Measurements from ENCODE around the gene COX7B. TPM values are rescaled to one million over a fixed set of nuclear protein-coding genes. Genes with fewer than 3 reads are reported as not detected.

The COX7B gene
- total and polyA plus RNA-seq, 10 donors, result 101 to 504 (median 156) TPM

DNA sequence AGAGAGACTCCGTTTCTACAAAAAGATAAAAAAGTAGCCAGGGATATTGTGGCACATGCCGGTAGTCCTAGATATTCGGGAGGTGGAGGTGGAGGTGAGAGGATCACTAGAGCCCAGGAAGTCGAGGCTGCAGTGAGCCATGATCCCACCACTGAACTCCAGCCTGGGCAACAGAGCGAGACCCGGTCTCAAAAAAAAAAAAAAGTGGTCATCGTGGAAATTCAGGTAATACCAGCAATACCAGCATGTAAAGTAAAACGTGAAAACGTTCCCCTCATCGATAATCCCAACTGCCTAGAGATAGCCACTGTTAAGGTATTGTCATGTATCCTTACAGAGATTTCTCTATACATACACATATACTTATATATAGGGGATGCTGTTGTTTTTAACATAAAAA, 5.6 kb upstream of the COX7B start:
- Histone ChIP-seq H3K9me3 (peaks cover 0 to 3% (median 0%) of the 10 kb centered on the region in 8 donors), H3K36me3 (no peaks in the 10 kb centered on the region), H3K4me3 (peak overlapping the region in 3 of 8 donors; percentile 47 to 70 (median 61)), H3K27me3 (replicated peaks in 1 of 7) (no peaks in the 10 kb centered on the region), H3K4me1 (peaks cover 5 to 42% (median 15%) of the 10 kb centered on the region in 6 donors), H3K27ac (peak overlapping the region in 4 of 8 donors; percentile 93 to 97 (median 95))
- TF ChIP-seq POLR2AphosphoS5 (IDR thresholded peaks at IDR 0.05) (no peak), POLR2A (IDR thresholded peaks at IDR 0.05) (no peak)
- TF ChIP-seq, protein P1, sequence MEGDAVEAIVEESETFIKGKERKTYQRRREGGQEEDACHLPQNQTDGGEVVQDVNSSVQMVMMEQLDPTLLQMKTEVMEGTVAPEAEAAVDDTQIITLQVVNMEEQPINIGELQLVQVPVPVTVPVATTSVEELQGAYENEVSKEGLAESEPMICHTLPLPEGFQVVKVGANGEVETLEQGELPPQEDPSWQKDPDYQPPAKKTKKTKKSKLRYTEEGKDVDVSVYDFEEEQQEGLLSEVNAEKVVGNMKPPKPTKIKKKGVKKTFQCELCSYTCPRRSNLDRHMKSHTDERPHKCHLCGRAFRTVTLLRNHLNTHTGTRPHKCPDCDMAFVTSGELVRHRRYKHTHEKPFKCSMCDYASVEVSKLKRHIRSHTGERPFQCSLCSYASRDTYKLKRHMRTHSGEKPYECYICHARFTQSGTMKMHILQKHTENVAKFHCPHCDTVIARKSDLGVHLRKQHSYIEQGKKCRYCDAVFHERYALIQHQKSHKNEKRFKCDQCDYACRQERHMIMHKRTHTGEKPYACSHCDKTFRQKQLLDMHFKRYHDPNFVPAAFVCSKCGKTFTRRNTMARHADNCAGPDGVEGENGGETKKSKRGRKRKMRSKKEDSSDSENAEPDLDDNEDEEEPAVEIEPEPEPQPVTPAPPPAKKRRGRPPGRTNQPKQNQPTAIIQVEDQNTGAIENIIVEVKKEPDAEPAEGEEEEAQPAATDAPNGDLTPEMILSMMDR (IDR thresholded peaks at IDR 0.05 in 8 of 11, conservative IDR thresholded peaks at IDR 0.05 in 3 of 11), result no peak
- 65 to 84% (median 76%) methylated on average over 10 of the region's 10 CpGs for WGBS, 5 donors
- intact Hi-C loops (cut with DNase I; ENCODE audit: low total_unique reads), result no loop called here
- DNase-seq, result no peak

- TF ChIP-seq, protein P1 (IDR thresholded peaks at IDR 0.05 in 8 of 11, conservative IDR thresholded peaks at IDR 0.05 in 3 of 11), result no peak
- TF ChIP-seq POLR2A (IDR thresholded peaks at IDR 0.05) (peak in 2 of 3 donors; percentile 84 to 95), POLR2AphosphoS5 (IDR thresholded peaks at IDR 0.05) (peak; percentile 88 to 99 (median 98))
- WGBS, 5 donors, result 0 to 48% (median 1%) methylated on average over 28 to 49 of the region's 49 CpGs
- H3K4me3 ChIP-seq, result peak within 1 kb of the TSS; percentile 40 to 70 (median 52)
- H3K36me3 ChIP-seq, result no peaks in the 10 kb centered on the region
- H3K4me1 ChIP-seq, result peaks cover 5 to 43% (median 15%) of the 10 kb centered on the region in 6 donors
- DNase-seq, result peak; percentile 94
- H3K27me3 ChIP-seq (replicated peaks in 1 of 7), result no peaks in the 10 kb centered on the region
- H3K27ac ChIP-seq, result peak within 1 kb of the TSS; percentile 82 to 97 (median 94)
- intact Hi-C loops (cut with DNase I; ENCODE audit: low total_unique reads), result no loop called here
- H3K9me3 ChIP-seq, result peaks cover 0 to 3% (median 0%) of the 10 kb centered on the region in 8 donors
Measured at GRCh38 chrX:77894921-77895886, 4.1 kb upstream of the COX7B start, which contains the start of gene MAGT1. TSS of gene MAGT1 (minus strand) at chrX:77895435. CDS start at chrX:77895410, 25 bp downstream.

DNA sequence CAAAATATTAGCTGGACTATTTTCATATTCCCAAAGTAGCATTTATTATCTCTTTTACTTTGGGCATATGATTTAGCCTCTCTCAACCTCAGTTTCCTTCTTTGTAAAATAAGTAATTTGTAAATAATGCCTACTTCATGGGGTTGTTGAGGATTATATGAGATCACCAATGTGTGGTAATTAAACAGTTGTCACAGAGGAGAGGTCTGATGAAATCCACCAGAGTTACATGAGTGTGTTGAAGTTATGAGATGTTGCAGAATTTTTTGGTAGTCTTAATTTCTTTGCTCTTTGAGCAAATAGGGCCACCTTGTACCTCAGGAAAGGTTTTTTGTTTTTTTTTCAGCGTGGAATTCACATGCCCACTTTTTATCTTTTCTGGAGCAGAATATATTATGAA, 1.4 kb downstream of the COX7B start:
- H3K4me1 ChIP-seq, result peaks cover 0 to 33% (median 19%) of the 10 kb centered on the region in 6 donors
- intact Hi-C loops (cut with DNase I; ENCODE audit: low total_unique reads), result no loop called here
- DNase-seq, result no peak
- peaks cover 0 to under 1% (median 0%) of the 10 kb centered on the region in 8 donors for H3K9me3 ChIP-seq
- no peak for TF ChIP-seq POLR2AphosphoS5 (IDR thresholded peaks at IDR 0.05)
- TF ChIP-seq, protein P1 (IDR thresholded peaks at IDR 0.05 in 8 of 11, conservative IDR thresholded peaks at IDR 0.05 in 3 of 11), result no peak
- no peak for TF ChIP-seq POLR2A (IDR thresholded peaks at IDR 0.05)
- peaks cover 0 to 43% (median 6%) of the 10 kb centered on the region in 6 donors for H3K36me3 ChIP-seq
- 52 to 88% (median 64%) methylated on average over 1 of the region's 1 CpG for WGBS, 5 donors
- no peaks in the 10 kb centered on the region for H3K27me3 ChIP-seq (replicated peaks in 1 of 7)
- H3K4me3 ChIP-seq, result peak overlapping the region in 7 of 8 donors; percentile 36 to 77 (median 48)
- peak overlapping the region in 6 of 8 donors; percentile 74 to 93 (median 90) for H3K27ac ChIP-seq

GRCh38 chrX:77901506-77901905, 2.2 kb downstream of the COX7B start:
- WGBS, 5 donors, result 82 to 96% (median 87%) methylated on average over 5 of the region's 5 CpGs
- TF ChIP-seq, protein P1 (IDR thresholded peaks at IDR 0.05 in 8 of 11, conservative IDR thresholded peaks at IDR 0.05 in 3 of 11), result no peak
- TF ChIP-seq POLR2A (IDR thresholded peaks at IDR 0.05) (no peak), POLR2AphosphoS5 (IDR thresholded peaks at IDR 0.05) (no peak)
- Histone ChIP-seq H3K9me3 (no peaks in the 10 kb centered on the region), H3K4me1 (peaks cover 0 to 28% (median 19%) of the 10 kb centered on the region in 6 donors), H3K36me3 (peaks cover 0 to 50% (median 6%) of the 10 kb centered on the region in 6 donors), H3K4me3 (no peak overlapping the region), H3K27ac (no peak overlapping the region), H3K27me3 (replicated peaks in 1 of 7) (no peaks in the 10 kb centered on the region)
- intact Hi-C loops (cut with DNase I; ENCODE audit: low total_unique reads), result no loop called here
- DNase-seq, result no peak

Measured in spleen (tissue), 11 donors.